Hepatocyte (in vitro differentiated cells): Measurements from ENCODE around the gene PITPNB. TPM values are rescaled to one million over a fixed set of nuclear protein-coding genes. Genes with fewer than 3 reads are reported as not detected.

ENCODE experiments used
- DNase-seq: peaks from one replicate; pipeline ENCODE4 v3.0.0-alpha.2; 2016; ENCODE audit warnings: low spot score
- H2AFZ ChIP-seq: fragments of 200-600 bp; sonication (generic); 2 replicates; pipeline ENCODE4 v1.6.0; 2016; ENCODE audit warnings: antibody characterized with exemption, mild to moderate bottlenecking
- H3K27ac ChIP-seq: fragments of 200-600 bp; sonication (generic); 2 replicates; pipeline ENCODE4 v1.5.1; 2016; ENCODE audit warnings: mild to moderate bottlenecking
- H3K27me3 ChIP-seq: fragments of 200-600 bp; sonication (generic); 2 replicates; pipeline ENCODE4 v1.6.1; 2016
- H3K36me3 ChIP-seq: fragments of 200-600 bp; sonication (generic); replicated peaks from 2 replicates; pipeline ENCODE4 v1.5.1; 2016; ENCODE audit warnings: low read depth; ENCODE audit not compliant: insufficient read depth
- H3K4me1 ChIP-seq: fragments of 200-600 bp; sonication (generic); 2 replicates; pipeline ENCODE4 v1.5.1; 2016; ENCODE audit warnings: mild to moderate bottlenecking, moderate library complexity; ENCODE audit not compliant: insufficient read depth
- H3K4me2 ChIP-seq: fragments of 200-600 bp; sonication (generic); 2 replicates; pipeline ENCODE4 v1.6.0; 2016
- H3K4me3 ChIP-seq: fragments of 200-600 bp; sonication (generic); 2 replicates; pipeline ENCODE4 v1.5.1; 2016; ENCODE audit warnings: mild to moderate bottlenecking
- H3K79me2 ChIP-seq: fragments of 200-600 bp; sonication (generic); 2 replicates; pipeline ENCODE4 v1.6.0; 2017; ENCODE audit warnings: mild to moderate bottlenecking
- H3K9me2 ChIP-seq: fragments of 200-600 bp; sonication (generic); replicated peaks from 2 replicates; pipeline ENCODE4 v1.6.0; 2017; ENCODE audit warnings: mild to moderate bottlenecking; ENCODE audit not compliant: insufficient read depth
- H3K9me3 ChIP-seq: fragments of 200-600 bp; sonication (generic); 2 replicates; pipeline ENCODE4 v1.5.1; 2016; ENCODE audit warnings: low read depth, mild to moderate bottlenecking
- H4K20me1 ChIP-seq: fragments of 200-600 bp; sonication (generic); 2 replicates; pipeline ENCODE4 v1.6.0; 2016; ENCODE audit warnings: mild to moderate bottlenecking; ENCODE audit not compliant: insufficient read depth, poor library complexity, severe bottlenecking
- EZH2 ChIP-seq: fragments of 200-600 bp; sonication (generic); IDR thresholded peaks from 2 replicates; pipeline ENCODE4 v1.6.1; 2016; ENCODE audit warnings: antibody characterized with exemption, mild to moderate bottlenecking, borderline replicate concordance
- EZH2phosphoT487 ChIP-seq: fragments of 200-600 bp; sonication (generic); IDR thresholded peaks from one replicate; pipeline ENCODE4 v1.6.1; 2018; ENCODE audit warnings: antibody characterized with exemption, mild to moderate bottlenecking, low read depth, moderate library complexity; ENCODE audit not compliant: unreplicated experiment, severe bottlenecking
- WGBS: methylation state at CpG from one replicate; pipeline ENCODE4 v1.1.6; 2016; ENCODE audit warnings: low lambda C conversion rate; ENCODE audit errors: missing lambda C conversion rate; 5-methylcytosine and 5-hydroxymethylcytosine counted together
- polyA plus RNA-seq: library from polyadenylated mRNA; unstranded; fragments of >200 nt; fragmentation: Nextera tagmentation; extraction: Ambion mirVana; gene quantifications from 2 replicates; pipeline ENCODE4 v1.2.1, GENCODE V29; 2016
- total RNA-seq: library from RNA; depleted of rRNA; stranded (reverse); fragments of >200 nt; gene quantifications from 2 replicates; pipeline ENCODE4 v1.2.3, GENCODE V29; 2014
- TF ChIP-seq, protein P1 (sequence below): fragments of 200-600 bp; sonication (generic); IDR thresholded peaks from 2 replicates; pipeline ENCODE4 v1.5.1; 2016; ENCODE audit warnings: antibody characterized with exemption, mild to moderate bottlenecking; ENCODE audit not compliant: poor library complexity

PITPNB gene
- total and polyA plus RNA-seq, 2 experiments from 2014 or later, result 38.7 to 49.3 TPM

DNA sequence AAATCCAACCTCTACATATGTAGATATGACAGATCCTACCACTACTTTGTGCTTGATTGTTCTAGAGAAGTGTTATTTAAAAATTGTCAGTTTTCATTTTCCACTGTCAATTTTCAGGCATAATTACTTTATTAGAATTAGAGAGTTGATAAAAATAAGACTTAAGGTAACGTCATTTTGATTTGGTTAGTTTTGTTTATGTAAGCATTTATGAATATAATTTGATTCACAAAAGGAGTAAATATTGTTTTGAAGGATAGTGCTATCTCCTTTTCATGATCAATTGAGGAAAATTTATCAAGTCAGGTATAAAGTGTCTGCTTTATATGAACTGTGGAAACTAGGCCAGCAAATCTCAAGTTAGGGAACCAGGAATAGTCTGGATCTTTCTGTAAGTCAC is 42.6 kb upstream of the PITPNB start:
- Histone ChIP-seq H3K4me2 (no peak overlapping the region), H3K79me2 (no peaks in the 10 kb centered on the region), H3K36me3 (no peaks in the 10 kb centered on the region), H3K4me3 (no peak overlapping the region), H2AFZ (no peak overlapping the region), H3K4me1 (no peaks in the 10 kb centered on the region), H3K27ac (no peak overlapping the region), H4K20me1 (no peaks in the 10 kb centered on the region), H3K9me2 (no peaks in the 10 kb centered on the region), H3K9me3 (no peaks in the 10 kb centered on the region), H3K27me3 (no peaks in the 10 kb centered on the region)
- no peak for DNase-seq
- TF ChIP-seq EZH2phosphoT487 (no peak), EZH2 (no peak)
- TF ChIP-seq, protein P1, sequence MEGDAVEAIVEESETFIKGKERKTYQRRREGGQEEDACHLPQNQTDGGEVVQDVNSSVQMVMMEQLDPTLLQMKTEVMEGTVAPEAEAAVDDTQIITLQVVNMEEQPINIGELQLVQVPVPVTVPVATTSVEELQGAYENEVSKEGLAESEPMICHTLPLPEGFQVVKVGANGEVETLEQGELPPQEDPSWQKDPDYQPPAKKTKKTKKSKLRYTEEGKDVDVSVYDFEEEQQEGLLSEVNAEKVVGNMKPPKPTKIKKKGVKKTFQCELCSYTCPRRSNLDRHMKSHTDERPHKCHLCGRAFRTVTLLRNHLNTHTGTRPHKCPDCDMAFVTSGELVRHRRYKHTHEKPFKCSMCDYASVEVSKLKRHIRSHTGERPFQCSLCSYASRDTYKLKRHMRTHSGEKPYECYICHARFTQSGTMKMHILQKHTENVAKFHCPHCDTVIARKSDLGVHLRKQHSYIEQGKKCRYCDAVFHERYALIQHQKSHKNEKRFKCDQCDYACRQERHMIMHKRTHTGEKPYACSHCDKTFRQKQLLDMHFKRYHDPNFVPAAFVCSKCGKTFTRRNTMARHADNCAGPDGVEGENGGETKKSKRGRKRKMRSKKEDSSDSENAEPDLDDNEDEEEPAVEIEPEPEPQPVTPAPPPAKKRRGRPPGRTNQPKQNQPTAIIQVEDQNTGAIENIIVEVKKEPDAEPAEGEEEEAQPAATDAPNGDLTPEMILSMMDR, result no peak
- 94% methylated on average over 1 of the region's 1 CpG for whole genome bisulfite sequencing

DNA sequence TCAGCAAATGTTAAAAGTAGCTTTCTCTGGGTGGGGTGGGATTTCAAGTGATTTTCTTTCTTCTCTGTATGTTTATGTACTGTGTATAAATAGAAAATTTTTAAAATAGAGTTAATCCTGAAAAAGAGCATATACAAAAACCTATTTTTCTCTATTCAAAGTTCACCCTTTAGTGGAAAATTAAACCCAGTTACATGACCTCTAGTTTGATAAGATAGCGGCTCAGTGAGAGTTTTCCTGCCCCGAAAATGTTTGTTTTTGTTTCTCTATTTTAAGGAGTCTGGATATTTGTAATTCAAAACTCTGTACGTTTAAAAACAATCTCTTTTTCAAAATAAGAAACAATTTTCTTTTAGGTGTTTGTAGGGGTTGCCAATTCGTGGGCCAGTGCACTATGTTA is 42.1 kb upstream of the PITPNB start:
- H2AFZ ChIP-seq, result no peak overlapping the region
- H3K27me3 ChIP-seq, result no peaks in the 10 kb centered on the region
- no peaks in the 10 kb centered on the region for H4K20me1 ChIP-seq
- DNase-seq, result no peak
- TF ChIP-seq EZH2phosphoT487 (no peak), EZH2 (no peak)
- TF ChIP-seq, protein P1, result no peak
- no peak overlapping the region for H3K4me2 ChIP-seq
- no peaks in the 10 kb centered on the region for H3K9me2 ChIP-seq
- no peaks in the 10 kb centered on the region for H3K36me3 ChIP-seq
- 63% methylated on average over 4 of the region's 4 CpGs for WGBS
- no peaks in the 10 kb centered on the region for H3K9me3 ChIP-seq
- H3K4me3 ChIP-seq, result no peak overlapping the region
- no peak overlapping the region for H3K27ac ChIP-seq
- no peaks in the 10 kb centered on the region for H3K4me1 ChIP-seq
- H3K79me2 ChIP-seq, result no peaks in the 10 kb centered on the region

DNA sequence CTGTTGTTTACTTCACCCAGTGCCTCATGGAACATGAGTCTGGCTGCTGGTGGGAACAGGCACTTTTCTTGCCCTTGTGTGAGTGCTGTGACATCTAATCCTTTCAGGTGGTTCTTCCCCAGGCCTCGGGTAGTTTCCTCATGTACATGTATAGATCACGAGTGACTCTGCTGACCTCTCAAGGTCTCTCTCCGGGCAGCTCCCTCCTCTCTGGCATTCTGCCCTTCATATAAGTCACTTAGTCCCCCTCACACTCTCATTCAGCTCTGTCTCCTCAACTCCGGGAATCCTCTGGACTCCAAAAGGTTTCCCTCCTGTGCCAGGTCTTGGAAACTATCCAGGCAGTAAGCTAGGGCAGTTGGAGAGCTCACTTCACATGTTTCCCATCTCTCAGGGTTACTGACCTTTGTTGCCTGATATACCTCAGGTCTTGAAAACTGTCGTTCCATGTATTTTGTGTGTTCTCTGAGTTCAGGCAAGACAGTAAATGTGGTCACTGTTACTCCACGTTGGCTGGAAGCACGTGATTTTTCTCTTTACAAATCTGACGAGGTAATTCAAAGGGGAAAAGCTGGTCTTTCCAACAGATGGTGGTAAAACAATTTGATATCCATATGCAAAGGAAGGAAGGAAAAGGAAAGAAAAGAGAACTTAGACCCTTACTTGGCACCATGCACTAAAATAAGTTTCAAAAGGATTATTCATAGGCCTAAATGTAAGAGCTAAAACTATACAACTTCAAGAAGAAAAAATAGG is 40.5 kb upstream of the PITPNB start:
- Histone ChIP-seq H3K4me2 (no peak overlapping the region), H3K4me3 (no peak overlapping the region), H3K27ac (no peak overlapping the region), H3K79me2 (no peaks in the 10 kb centered on the region), H2AFZ (no peak overlapping the region), H3K27me3 (no peaks in the 10 kb centered on the region), H3K4me1 (no peaks in the 10 kb centered on the region), H4K20me1 (no peaks in the 10 kb centered on the region), H3K9me3 (no peaks in the 10 kb centered on the region), H3K9me2 (no peaks in the 10 kb centered on the region), H3K36me3 (no peaks in the 10 kb centered on the region)
- 83% methylated on average over 8 of the region's 8 CpGs for WGBS
- no peak for TF ChIP-seq EZH2
- TF ChIP-seq, protein P1, result no peak
- TF ChIP-seq EZH2phosphoT487, result no peak
- no peak for DNase-seq
